ENCODE results near the gene NSMF.

Gene NSMF

DNA sequence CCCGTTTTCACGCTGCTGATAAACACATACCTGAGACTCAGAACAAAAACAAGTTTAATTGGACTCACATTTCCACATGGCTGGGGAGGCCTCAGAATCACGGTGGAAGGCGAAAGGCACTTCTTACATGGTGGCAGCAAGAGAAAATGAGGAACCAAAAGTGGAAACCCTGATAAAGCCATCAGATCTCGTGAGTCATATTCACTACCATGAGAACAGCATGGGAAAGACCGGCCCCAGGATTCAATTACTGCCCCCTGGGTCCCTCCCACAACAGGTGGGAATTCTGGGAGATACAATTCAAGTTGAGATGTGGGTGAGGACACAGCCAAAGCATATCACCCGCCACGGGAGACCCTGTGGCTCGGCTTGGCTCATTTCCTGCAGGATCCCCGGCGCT is 56.4 kb downstream of the NSMF start:
- H3K4me1 ChIP-seq (ENCODE audit: low read depth, poor library complexity, severe bottlenecking), result no peaks in the 10 kb centered on the region
- no peaks in the 10 kb centered on the region for H3K27me3 ChIP-seq (ENCODE audit: insufficient read depth, low read depth)
- H3K4me3 ChIP-seq (IDR thresholded peaks at IDR 0.05; ENCODE audit: insufficient read depth, low read depth, low read length), result no peak overlapping the region
- no peak overlapping the region for H3K9ac ChIP-seq
- H3K36me3 ChIP-seq (ENCODE audit: insufficient read depth), result no peaks in the 10 kb centered on the region
- no peak overlapping the region for H3K27ac ChIP-seq
- no peak overlapping the region for H3K4me2 ChIP-seq
- no peaks in the 10 kb centered on the region for H3K79me2 ChIP-seq (ENCODE audit: insufficient read depth, low read depth)
- no peak overlapping the region for H2AFZ ChIP-seq (ENCODE audit: low read depth)
- H4K20me1 ChIP-seq (ENCODE audit: insufficient read depth), result no peaks in the 10 kb centered on the region
- TF ChIP-seq, protein P1, sequence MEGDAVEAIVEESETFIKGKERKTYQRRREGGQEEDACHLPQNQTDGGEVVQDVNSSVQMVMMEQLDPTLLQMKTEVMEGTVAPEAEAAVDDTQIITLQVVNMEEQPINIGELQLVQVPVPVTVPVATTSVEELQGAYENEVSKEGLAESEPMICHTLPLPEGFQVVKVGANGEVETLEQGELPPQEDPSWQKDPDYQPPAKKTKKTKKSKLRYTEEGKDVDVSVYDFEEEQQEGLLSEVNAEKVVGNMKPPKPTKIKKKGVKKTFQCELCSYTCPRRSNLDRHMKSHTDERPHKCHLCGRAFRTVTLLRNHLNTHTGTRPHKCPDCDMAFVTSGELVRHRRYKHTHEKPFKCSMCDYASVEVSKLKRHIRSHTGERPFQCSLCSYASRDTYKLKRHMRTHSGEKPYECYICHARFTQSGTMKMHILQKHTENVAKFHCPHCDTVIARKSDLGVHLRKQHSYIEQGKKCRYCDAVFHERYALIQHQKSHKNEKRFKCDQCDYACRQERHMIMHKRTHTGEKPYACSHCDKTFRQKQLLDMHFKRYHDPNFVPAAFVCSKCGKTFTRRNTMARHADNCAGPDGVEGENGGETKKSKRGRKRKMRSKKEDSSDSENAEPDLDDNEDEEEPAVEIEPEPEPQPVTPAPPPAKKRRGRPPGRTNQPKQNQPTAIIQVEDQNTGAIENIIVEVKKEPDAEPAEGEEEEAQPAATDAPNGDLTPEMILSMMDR (conservative IDR thresholded peaks at IDR 0.05; ENCODE audit: low read depth, low read length), result no peak

DNA sequence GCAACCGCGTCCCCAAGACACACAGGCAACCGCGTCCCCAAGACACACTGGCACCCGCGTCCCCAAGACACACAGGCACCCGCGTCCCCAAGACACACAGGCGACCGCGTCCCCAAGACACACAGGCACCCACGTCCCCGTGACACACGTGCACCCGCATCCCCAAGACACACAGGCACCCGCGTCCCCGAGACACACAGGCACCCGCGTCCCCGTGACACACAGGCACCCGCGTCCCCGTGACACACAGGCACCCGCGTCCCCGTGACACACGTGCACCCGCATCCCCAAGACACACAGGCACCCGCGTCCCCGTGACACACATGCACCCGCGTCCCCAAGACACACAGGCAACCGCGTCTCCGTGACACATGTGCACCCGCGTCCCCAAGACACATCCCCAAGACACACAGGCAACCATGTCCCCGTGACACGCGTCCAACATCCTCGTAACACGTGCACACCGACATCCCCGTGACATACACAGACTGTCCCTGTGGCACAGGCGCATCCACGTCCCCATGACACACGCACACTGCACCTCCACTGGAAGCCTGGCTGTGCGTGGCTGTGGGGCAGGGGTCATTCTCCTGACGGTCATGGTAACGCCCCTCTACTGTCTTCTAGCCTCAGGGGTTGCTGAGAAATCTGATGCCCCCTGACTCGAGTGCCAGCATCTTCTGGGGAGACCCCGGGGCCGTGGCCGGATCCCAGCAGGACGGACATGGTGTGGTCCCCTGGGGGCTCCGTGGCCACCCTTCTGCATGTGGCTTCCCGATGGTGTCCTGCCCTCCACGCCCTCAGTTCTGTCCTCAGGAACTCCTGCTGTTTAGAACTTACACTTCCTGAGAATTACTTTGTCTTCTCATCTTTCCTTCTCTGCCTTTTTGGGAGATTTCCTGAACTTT is 60.3 kb downstream of the NSMF start:
- H3K4me1 ChIP-seq (ENCODE audit: low read depth, poor library complexity, severe bottlenecking), result no peaks in the 10 kb centered on the region
- no peaks in the 10 kb centered on the region for H3K27me3 ChIP-seq (ENCODE audit: insufficient read depth, low read depth)
- no peak overlapping the region for H3K4me2 ChIP-seq
- TF ChIP-seq, protein P1 (conservative IDR thresholded peaks at IDR 0.05; ENCODE audit: low read depth, low read length), result no peak
- H3K9ac ChIP-seq, result no peak overlapping the region
- H3K4me3 ChIP-seq (IDR thresholded peaks at IDR 0.05; ENCODE audit: insufficient read depth, low read depth, low read length), result no peak overlapping the region
- H3K79me2 ChIP-seq (ENCODE audit: insufficient read depth, low read depth), result no peaks in the 10 kb centered on the region
- no peak overlapping the region for H2AFZ ChIP-seq (ENCODE audit: low read depth)
- no peak overlapping the region for H3K27ac ChIP-seq
- no peaks in the 10 kb centered on the region for H4K20me1 ChIP-seq (ENCODE audit: insufficient read depth)
- no peaks in the 10 kb centered on the region for H3K36me3 ChIP-seq (ENCODE audit: insufficient read depth)

- H3K4me2 ChIP-seq, result no peak overlapping the region
- no peak overlapping the region for H3K27ac ChIP-seq
- H3K9ac ChIP-seq, result no peak overlapping the region
- H2AFZ ChIP-seq (ENCODE audit: low read depth), result no peak overlapping the region
- H3K4me3 ChIP-seq (IDR thresholded peaks at IDR 0.05; ENCODE audit: insufficient read depth, low read depth, low read length), result no peak overlapping the region
- TF ChIP-seq, protein P1 (conservative IDR thresholded peaks at IDR 0.05; ENCODE audit: low read depth, low read length), result no peak
- no peaks in the 10 kb centered on the region for H3K27me3 ChIP-seq (ENCODE audit: insufficient read depth, low read depth)
- H3K79me2 ChIP-seq (ENCODE audit: insufficient read depth, low read depth), result no peaks in the 10 kb centered on the region
- H3K4me1 ChIP-seq (ENCODE audit: low read depth, poor library complexity, severe bottlenecking), result no peaks in the 10 kb centered on the region
- H3K36me3 ChIP-seq (ENCODE audit: insufficient read depth), result no peaks in the 10 kb centered on the region
- H4K20me1 ChIP-seq (ENCODE audit: insufficient read depth), result no peaks in the 10 kb centered on the region
These were observed 61.3 kb downstream of the NSMF start for GRCh38 chr9:137397675-137398423.

All from KMS-11 (cell line).